Measurements from ENCODE around the gene NCAM2. TPM values are rescaled to one million over a fixed set of nuclear protein-coding genes. Genes with fewer than 3 reads are reported as not detected.

Gene NCAM2
- total RNA-seq, 4 donors from 2014 or later = 0.31 to 2.3 (median 1.7) TPM

DNA sequence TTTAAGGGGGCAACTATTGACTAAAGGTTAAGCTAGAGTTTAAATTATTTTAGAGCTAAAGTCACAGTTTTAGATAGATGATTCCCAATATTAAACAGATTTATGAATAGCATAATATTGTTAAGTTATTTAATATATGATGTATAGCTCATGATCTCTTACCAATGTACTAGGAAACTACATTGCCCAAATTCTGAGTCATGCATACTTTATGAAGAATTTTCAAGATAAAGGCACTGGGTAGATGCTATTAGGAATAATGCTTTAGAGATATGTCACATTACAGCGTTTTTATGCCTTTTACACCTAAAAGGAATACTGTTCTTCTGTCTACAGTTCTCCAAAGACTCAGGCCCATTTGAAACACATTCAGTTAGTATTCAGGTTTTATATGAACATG lies 215.1 kb downstream of the NCAM2 start:
- ATAC-seq (ENCODE audit: low FRiP score) (no peak), DNase-seq (ENCODE audit: low spot score) (no peak)
- TF ChIP-seq, protein P1, sequence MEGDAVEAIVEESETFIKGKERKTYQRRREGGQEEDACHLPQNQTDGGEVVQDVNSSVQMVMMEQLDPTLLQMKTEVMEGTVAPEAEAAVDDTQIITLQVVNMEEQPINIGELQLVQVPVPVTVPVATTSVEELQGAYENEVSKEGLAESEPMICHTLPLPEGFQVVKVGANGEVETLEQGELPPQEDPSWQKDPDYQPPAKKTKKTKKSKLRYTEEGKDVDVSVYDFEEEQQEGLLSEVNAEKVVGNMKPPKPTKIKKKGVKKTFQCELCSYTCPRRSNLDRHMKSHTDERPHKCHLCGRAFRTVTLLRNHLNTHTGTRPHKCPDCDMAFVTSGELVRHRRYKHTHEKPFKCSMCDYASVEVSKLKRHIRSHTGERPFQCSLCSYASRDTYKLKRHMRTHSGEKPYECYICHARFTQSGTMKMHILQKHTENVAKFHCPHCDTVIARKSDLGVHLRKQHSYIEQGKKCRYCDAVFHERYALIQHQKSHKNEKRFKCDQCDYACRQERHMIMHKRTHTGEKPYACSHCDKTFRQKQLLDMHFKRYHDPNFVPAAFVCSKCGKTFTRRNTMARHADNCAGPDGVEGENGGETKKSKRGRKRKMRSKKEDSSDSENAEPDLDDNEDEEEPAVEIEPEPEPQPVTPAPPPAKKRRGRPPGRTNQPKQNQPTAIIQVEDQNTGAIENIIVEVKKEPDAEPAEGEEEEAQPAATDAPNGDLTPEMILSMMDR (IDR thresholded peaks at IDR 0.05) = no peak

DNA sequence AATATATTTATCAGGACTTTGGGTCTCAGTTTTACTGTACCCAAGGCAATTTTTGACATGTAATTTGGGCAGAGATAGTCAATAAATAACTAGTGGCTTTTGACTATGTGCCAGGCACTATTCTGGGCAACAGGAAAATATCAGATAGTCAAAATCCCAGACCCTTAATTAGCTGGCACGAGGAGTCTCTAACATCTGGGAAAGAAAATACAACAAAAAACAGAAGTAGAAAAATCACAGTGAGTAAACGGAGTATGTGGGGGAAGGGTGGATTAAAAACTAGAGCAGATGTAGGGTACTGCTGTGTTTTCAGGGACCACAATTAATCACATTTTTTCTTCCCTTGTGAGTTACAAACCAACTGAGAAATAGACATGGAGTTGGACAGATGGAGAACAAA lies 217.8 kb downstream of the NCAM2 start:
- TF ChIP-seq, protein P1 (IDR thresholded peaks at IDR 0.05) = no peak
- DNase-seq (ENCODE audit: low spot score) (no peak), ATAC-seq (ENCODE audit: low FRiP score) (no peak)

DNA sequence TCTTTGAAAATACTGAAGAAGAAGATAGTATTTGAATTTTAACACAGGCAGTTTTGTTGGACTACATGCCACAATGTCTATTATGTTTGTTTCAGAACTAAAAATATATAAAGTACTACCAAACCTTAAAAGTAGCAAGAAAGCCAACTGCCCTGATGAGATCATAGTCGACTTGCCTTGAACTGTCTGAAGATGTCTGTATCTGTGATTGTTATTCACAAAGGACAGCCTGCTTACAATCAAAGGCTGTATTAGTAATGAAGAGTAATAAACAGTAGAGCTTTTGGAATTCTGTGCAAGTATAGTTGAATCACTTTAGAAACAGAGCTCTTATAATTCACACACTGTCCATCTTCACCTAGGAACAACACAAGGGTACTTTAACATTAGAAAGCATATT lies 228.3 kb downstream of the NCAM2 start:
- ATAC-seq (ENCODE audit: low FRiP score) (no peak), DNase-seq (ENCODE audit: low spot score) (no peak)
- TF ChIP-seq, protein P1 (IDR thresholded peaks at IDR 0.05) = no peak

DNA sequence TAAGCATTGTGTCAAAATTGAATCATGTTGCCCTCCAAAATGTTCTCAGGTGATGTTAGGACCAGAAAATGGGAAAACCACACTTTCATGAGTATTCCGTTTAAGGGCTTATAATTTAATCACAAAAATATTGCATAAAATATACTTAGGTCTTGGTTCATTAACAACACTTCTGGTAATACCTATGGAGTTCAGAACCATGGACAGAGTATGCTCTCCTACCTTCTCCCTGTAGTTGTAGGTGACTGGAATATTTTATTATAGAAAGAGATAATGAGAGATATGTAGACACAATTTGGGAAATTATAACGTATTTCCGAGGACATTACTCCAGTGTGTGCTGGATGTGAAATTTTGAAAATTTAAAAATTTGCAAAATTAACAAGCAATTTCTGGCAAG lies 232.5 kb downstream of the NCAM2 start:
- TF ChIP-seq, protein P1 (IDR thresholded peaks at IDR 0.05) = no peak
- ATAC-seq (ENCODE audit: low FRiP score) = no peak
- no peak for DNase-seq (ENCODE audit: low spot score)

DNA sequence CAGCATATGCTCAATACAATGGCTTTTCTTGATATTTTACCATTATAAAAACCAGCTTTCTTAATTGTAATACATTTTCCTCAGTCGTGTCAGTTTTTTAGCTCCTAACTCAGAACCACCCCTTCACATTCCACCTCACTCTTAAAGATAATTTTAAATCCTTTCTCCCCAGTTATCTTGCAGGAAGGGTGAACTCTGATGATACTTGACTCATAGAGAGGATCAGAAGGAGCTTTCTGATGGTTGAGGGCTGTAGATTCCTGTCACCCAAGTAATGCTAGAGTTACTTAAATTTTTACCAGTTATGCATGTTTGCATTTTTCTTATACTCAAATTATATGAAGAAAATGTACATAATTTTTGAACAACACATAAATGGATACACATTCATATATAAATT lies 233.7 kb downstream of the NCAM2 start:
- ATAC-seq (ENCODE audit: low FRiP score) (no peak), DNase-seq (ENCODE audit: low spot score) (no peak)
- TF ChIP-seq, protein P1 (IDR thresholded peaks at IDR 0.05) = no peak

DNA sequence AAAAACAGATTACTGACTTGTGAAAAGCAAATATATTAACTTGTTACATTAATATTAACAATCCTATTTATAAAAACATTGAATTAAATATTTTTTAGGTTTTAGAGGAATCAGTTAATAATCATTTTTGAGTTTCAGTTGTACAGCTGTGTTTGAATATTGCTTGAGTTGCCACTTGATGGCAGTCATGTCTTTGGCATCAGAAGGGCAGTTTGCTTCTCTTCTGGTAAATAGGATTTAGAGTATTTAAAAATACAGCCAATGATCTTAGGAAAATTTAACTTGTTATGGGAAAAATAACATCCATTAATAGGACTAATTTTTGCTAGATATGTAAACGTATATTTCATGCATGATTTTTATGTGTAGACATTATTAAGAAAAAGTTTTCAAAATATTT lies 234.1 kb downstream of the NCAM2 start:
- DNase-seq (ENCODE audit: low spot score) (no peak), ATAC-seq (ENCODE audit: low FRiP score) (no peak)
- TF ChIP-seq, protein P1 (IDR thresholded peaks at IDR 0.05) = no peak

DNA sequence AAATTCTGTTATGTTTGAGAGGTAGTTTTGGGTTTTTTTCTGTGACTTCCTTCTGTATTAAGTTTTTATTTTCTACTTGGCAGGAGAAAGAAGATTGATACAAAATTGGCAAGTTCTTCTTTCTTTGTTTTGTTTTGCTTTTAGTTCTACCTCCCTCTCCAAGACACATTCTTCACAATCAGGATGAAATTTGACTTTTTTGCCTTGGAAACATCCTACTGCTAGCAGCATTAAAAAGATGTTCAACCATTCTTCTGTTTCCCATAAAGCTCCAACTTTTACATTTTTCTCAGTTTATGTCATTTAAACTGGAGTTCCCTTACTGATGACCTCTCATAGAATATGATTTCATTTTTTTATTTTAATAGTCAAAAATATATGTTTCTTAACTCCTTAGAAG lies 234.8 kb downstream of the NCAM2 start:
- DNase-seq (ENCODE audit: low spot score) (no peak), ATAC-seq (ENCODE audit: low FRiP score) (no peak)
- TF ChIP-seq, protein P1 (IDR thresholded peaks at IDR 0.05) = no peak
